HEK293 (cell line): Measurements from ENCODE around the gene SSC4D.

ENCODE experiments used
- CTCF ChIA-PET: fragments of 350-600 bp; formaldehyde crosslinking; extraction: SDS; loops from one replicate; lab custom pipeline; 2021; ENCODE audit warnings: antibody characterized with exemption; lab: Yijun Ruan, JAX
- POLR2A ChIA-PET: fragments of 300-600 bp; formaldehyde crosslinking; extraction: SDS; loops from one replicate; lab custom pipeline; 2020; ENCODE audit warnings: antibody characterized with exemption, inconsistent platforms; lab: Yijun Ruan, JAX
- H3K27ac ChIP-seq: fragments of 200-500 bp; sonication (Bioruptor generic); 2 replicates; pipeline ENCODE4 v1.5.1; 2014; ENCODE audit warnings: low read depth, low read length, control low read depth, inconsistent platforms; ENCODE audit errors: extremely low read depth
- H3K36me3 ChIP-seq, 2 experiments: fragments of 200-500 bp in 1 of 2; sonication (Bioruptor generic) in 1 of 2; 1 replicate in 1 of 2; 2 replicates in 1 of 2; pipeline ENCODE4 v1.5.1; 2014 to 2017; ENCODE audit warnings: inconsistent platforms in 2 of 2, low read length in 2 of 2; ENCODE audit not compliant: control insufficient read depth in 2 of 2, insufficient read depth in 1 of 2
- H3K4me1 ChIP-seq: fragments of 200-500 bp; sonication (Bioruptor generic); 2 replicates; pipeline ENCODE4 v1.5.1; 2014; ENCODE audit warnings: mild to moderate bottlenecking, low read length, inconsistent platforms; ENCODE audit not compliant: control insufficient read depth, insufficient read depth
- H3K4me3 ChIP-seq: 2 replicates; pipeline ENCODE4 v1.5.1; 2011; ENCODE audit warnings: low read depth, mild to moderate bottlenecking, control low read depth, low read length, moderate library complexity
- H3K9me3 ChIP-seq: fragments of 200-500 bp; sonication (Bioruptor generic); 2 replicates; pipeline ENCODE4 v1.5.1; 2014; ENCODE audit warnings: low read depth, low read length, inconsistent platforms; ENCODE audit not compliant: control insufficient read depth, insufficient read depth
- FEZF1 ChIP-seq: fragments of 450-650 bp; formaldehyde crosslinking; IDR thresholded peaks from 2 replicates; pipeline ENCODE4 v1.5.1; 2016; ENCODE audit warnings: missing biosample characterization, missing genetic modification characterization
- GLIS1 ChIP-seq: fragments of 450-650 bp; formaldehyde crosslinking; IDR thresholded peaks from 2 replicates; pipeline ENCODE4 v1.5.1; 2016; ENCODE audit warnings: missing biosample characterization, missing genetic modification characterization
- KLF16 ChIP-seq: fragments of 450-650 bp; formaldehyde crosslinking; IDR thresholded peaks from 2 replicates; pipeline ENCODE4 v1.5.1; 2017; ENCODE audit warnings: missing biosample characterization, missing genetic modification characterization
- MEIS1 ChIP-seq: sonication (generic); formaldehyde crosslinking; IDR thresholded peaks from 2 replicates; pipeline ENCODE4 v1.8.1; 2022; ENCODE audit warnings: missing genetic modification reagents, mild to moderate bottlenecking, borderline replicate concordance
- ZBTB21 ChIP-seq: fragments of 450-650 bp; formaldehyde crosslinking; IDR thresholded peaks from 2 replicates; pipeline ENCODE4 v1.5.1; 2017; ENCODE audit warnings: missing biosample characterization, missing genetic modification characterization
- ZFP3 ChIP-seq: fragments of 450-650 bp; formaldehyde crosslinking; IDR thresholded peaks from 2 replicates; pipeline ENCODE4 v1.5.1; 2016; ENCODE audit warnings: low read depth, missing biosample characterization, missing genetic modification characterization
- ZFP69B ChIP-seq: fragments of 450-650 bp; formaldehyde crosslinking; IDR thresholded peaks from 2 replicates; pipeline ENCODE4 v1.5.1; 2016; ENCODE audit warnings: missing biosample characterization, missing genetic modification characterization
- ZNF157 ChIP-seq: fragments of 450-650 bp; formaldehyde crosslinking; IDR thresholded peaks from 2 replicates; pipeline ENCODE4 v1.5.1; 2016; ENCODE audit warnings: missing biosample characterization, missing genetic modification characterization
- ZNF324 ChIP-seq: fragments of 450-650 bp; formaldehyde crosslinking; IDR thresholded peaks from 2 replicates; pipeline ENCODE4 v1.5.1; 2016; ENCODE audit warnings: missing biosample characterization, missing genetic modification characterization
- ZNF394 ChIP-seq: fragments of 450-650 bp; formaldehyde crosslinking; IDR thresholded peaks from 2 replicates; pipeline ENCODE4 v1.5.1; 2016; ENCODE audit warnings: missing biosample characterization, missing genetic modification characterization, mild to moderate bottlenecking, moderate library complexity, borderline replicate concordance
- ZNF416 ChIP-seq: fragments of 450-650 bp; formaldehyde crosslinking; IDR thresholded peaks from 2 replicates; pipeline ENCODE4 v1.5.1; 2016; ENCODE audit warnings: missing biosample characterization, missing genetic modification characterization
- ZNF423 ChIP-seq: fragments of 450-650 bp; formaldehyde crosslinking; IDR thresholded peaks from 2 replicates; pipeline ENCODE4 v1.5.1; 2016; ENCODE audit warnings: missing biosample characterization, missing genetic modification characterization
- ZNF426 ChIP-seq: fragments of 450-650 bp; formaldehyde crosslinking; IDR thresholded peaks from 2 replicates; pipeline ENCODE4 v1.5.1; 2017; ENCODE audit warnings: missing biosample characterization, missing genetic modification characterization, mild to moderate bottlenecking, inconsistent platforms, moderate library complexity
- ZNF544 ChIP-seq: fragments of 450-650 bp; formaldehyde crosslinking; IDR thresholded peaks from 2 replicates; pipeline ENCODE4 v1.5.0; 2017; ENCODE audit warnings: missing biosample characterization, missing genetic modification characterization
- ZNF701 ChIP-seq: fragments of 450-650 bp; formaldehyde crosslinking; IDR thresholded peaks from 2 replicates; pipeline ENCODE4 v1.5.1; 2016; ENCODE audit warnings: missing biosample characterization, missing genetic modification characterization
- TF ChIP-seq, protein P1 (sequence below): fragments of 450-650 bp; formaldehyde crosslinking; IDR thresholded peaks from 2 replicates; pipeline ENCODE4 v1.5.1; 2016; ENCODE audit warnings: missing biosample characterization, missing genetic modification characterization, low read depth
- TF ChIP-seq, protein P2 (sequence below): fragments of 450-650 bp; formaldehyde crosslinking; IDR thresholded peaks from 2 replicates; pipeline ENCODE4 v1.5.1; 2016; ENCODE audit warnings: missing biosample characterization, missing genetic modification characterization
- TF ChIP-seq, protein P3 (sequence below): fragments of 450-650 bp; formaldehyde crosslinking; IDR thresholded peaks from 2 replicates; pipeline ENCODE4 v1.5.1; 2016; ENCODE audit warnings: missing biosample characterization, missing genetic modification characterization
- TF ChIP-seq, protein P4 (sequence below): fragments of 450-650 bp; formaldehyde crosslinking; optimal IDR thresholded peaks from 2 replicates; pipeline ENCODE3; 2016; ENCODE audit warnings: missing biosample characterization, mild to moderate bottlenecking, missing genetic modification characterization
- TF ChIP-seq, protein P5 (sequence below): fragments of 450-650 bp; formaldehyde crosslinking; IDR thresholded peaks from 2 replicates; pipeline ENCODE4 v1.5.1; 2016; ENCODE audit warnings: missing biosample characterization, missing genetic modification characterization
- TF ChIP-seq, protein P6 (sequence below): fragments of 450-650 bp; formaldehyde crosslinking; IDR thresholded peaks from 2 replicates; pipeline ENCODE4 v1.5.1; 2016; ENCODE audit warnings: missing biosample characterization, missing genetic modification characterization

The SSC4D gene

DNA sequence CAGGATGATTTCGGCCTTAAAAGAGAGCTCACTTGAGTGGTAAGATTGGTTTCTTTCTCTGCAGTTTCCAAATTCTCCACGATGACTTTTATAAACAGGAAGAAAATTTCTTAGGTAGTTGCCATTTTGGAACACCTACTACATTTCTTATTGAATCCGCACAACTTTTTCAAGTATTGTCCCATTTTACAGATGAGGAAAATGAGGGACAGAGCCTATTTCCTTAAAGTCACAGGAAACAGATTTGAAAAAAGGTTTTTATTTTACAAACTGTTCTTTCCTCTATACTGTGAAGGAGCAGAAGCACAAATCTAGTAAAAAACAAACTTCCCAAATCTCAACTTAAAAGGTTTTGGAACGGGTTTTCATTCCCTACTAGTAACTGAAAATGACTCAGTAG is 53.4 kb downstream of the SSC4D start:
- CTCF ChIA-PET: interaction anchor here (0.7 kb wide), 2 partner anchors 91 to 158 kb away, joined by 3 read pairs; no protein-coding TSS in a partner anchor
- H3K9me3 ChIP-seq: no peaks in the 10 kb centered on the region
- POLR2A ChIA-PET: interaction anchor here (1.1 kb wide), 1 partner anchor 38 kb away, joined by 3 read pairs; no protein-coding TSS in a partner anchor
- H3K36me3 ChIP-seq: peaks cover 0 to 28% of the 10 kb centered on the region in 2 experiments
- no peak overlapping the region for H3K27ac ChIP-seq
- H3K4me1 ChIP-seq: peaks cover 3% of the 10 kb centered on the region; the same call in 1 of the 2 replicates
- no peak overlapping the region for H3K4me3 ChIP-seq
- no peak for TF ChIP-seq ZNF426 (tag by site-specific recombination)
- TF ChIP-seq, protein P1, sequence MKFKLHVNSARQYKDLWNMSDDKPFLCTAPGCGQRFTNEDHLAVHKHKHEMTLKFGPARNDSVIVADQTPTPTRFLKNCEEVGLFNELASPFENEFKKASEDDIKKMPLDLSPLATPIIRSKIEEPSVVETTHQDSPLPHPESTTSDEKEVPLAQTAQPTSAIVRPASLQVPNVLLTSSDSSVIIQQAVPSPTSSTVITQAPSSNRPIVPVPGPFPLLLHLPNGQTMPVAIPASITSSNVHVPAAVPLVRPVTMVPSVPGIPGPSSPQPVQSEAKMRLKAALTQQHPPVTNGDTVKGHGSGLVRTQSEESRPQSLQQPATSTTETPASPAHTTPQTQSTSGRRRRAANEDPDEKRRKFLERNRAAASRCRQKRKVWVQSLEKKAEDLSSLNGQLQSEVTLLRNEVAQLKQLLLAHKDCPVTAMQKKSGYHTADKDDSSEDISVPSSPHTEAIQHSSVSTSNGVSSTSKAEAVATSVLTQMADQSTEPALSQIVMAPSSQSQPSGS (tag by site-specific recombination): no peak
- no peak for TF ChIP-seq KLF16
- TF ChIP-seq, protein P2, sequence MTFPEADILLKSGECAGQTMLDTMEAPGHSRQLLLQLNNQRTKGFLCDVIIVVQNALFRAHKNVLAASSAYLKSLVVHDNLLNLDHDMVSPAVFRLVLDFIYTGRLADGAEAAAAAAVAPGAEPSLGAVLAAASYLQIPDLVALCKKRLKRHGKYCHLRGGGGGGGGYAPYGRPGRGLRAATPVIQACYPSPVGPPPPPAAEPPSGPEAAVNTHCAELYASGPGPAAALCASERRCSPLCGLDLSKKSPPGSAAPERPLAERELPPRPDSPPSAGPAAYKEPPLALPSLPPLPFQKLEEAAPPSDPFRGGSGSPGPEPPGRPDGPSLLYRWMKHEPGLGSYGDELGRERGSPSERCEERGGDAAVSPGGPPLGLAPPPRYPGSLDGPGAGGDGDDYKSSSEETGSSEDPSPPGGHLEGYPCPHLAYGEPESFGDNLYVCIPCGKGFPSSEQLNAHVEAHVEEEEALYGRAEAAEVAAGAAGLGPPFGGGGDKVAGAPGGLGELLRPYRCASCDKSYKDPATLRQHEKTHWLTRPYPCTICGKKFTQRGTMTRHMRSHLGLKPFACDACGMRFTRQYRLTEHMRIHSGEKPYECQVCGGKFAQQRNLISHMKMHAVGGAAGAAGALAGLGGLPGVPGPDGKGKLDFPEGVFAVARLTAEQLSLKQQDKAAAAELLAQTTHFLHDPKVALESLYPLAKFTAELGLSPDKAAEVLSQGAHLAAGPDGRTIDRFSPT: no peak
- TF ChIP-seq, protein P3, sequence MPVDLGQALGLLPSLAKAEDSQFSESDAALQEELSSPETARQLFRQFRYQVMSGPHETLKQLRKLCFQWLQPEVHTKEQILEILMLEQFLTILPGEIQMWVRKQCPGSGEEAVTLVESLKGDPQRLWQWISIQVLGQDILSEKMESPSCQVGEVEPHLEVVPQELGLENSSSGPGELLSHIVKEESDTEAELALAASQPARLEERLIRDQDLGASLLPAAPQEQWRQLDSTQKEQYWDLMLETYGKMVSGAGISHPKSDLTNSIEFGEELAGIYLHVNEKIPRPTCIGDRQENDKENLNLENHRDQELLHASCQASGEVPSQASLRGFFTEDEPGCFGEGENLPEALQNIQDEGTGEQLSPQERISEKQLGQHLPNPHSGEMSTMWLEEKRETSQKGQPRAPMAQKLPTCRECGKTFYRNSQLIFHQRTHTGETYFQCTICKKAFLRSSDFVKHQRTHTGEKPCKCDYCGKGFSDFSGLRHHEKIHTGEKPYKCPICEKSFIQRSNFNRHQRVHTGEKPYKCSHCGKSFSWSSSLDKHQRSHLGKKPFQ (tag by site-specific recombination): no peak

DNA sequence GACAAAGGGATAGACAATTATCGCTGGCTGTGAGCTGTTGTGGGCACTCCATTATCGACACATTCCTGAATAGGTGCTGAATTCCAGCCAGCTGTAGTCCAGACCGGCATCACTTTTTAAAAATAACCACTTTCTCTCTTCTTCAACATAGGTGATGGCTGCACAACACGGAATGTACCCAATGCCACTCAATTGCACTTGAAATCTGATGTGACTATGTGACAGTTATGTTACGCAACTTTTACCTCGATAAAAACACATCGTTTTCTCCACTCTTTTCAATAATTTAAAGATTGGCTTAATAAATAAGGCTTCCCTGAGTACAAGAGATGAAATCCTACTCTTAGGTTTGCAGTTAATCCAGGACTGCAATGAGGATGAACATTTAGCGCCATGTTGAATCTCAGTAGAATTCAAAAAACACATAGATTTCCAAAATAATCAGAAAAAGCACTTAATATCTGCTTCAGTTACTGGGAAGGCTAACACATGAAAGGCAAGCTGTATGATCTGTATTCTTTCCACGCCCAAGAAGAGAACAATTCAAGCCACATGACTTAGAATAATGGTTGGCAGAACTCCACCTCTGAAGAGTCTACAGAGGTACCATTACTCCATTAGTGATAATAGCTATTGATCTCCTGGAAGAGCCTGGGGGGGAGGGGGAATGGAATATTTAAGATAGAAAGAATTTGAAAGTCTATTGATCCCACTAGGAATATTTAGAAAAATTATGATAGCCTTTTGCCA is 54.3 kb downstream of the SSC4D start:
- no peak for TF ChIP-seq ZNF701
- H3K27ac ChIP-seq: no peak overlapping the region
- peaks cover 0 to 35% of the 10 kb centered on the region in 2 experiments for H3K36me3 ChIP-seq
- peaks cover 3% of the 10 kb centered on the region; the same call in 1 of the 2 replicates for H3K4me1 ChIP-seq
- H3K9me3 ChIP-seq: no peaks in the 10 kb centered on the region
- CTCF ChIA-PET: interaction anchor here (0.7 to 1.2 kb wide), 2 partner anchors 41 to 177 kb away, joined by 3 read pairs; no protein-coding TSS in a partner anchor
- H3K4me3 ChIP-seq: no peak overlapping the region
- POLR2A ChIA-PET: no interaction called here

DNA sequence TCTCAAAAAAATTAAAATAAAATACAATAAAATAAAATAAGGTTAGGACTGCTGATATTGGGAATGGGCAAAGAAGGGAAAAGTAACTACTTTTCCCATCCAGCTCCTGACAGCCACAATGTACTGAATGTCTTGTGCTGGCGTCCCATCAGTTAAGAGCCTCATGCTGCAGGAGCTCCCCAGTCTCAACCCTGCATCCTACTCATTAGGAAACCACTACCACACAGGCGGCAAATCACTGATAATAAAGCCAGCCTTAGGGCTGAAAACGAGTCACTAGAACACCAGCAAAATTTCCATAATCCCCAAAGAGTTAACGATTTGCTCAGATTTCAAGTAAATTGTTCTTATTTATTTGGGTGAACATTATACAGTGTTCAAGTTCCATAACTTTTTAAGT is 55.0 kb downstream of the SSC4D start:
- Histone ChIP-seq H3K9me3 (no peaks in the 10 kb centered on the region), H3K36me3 (peaks cover 4 to 42% of the 10 kb centered on the region in 2 experiments), H3K4me1 (no peaks in the 10 kb centered on the region), H3K4me3 (no peak overlapping the region), H3K27ac (no peak overlapping the region)
- ChIA-PET CTCF (interaction anchor here (1.2 kb wide), 1 partner anchor 177 kb away, joined by 3 read pairs; no protein-coding TSS in a partner anchor), POLR2A (no interaction called here)
- TF ChIP-seq ZNF416 (tag by site-specific recombination) (no peak), ZNF423 (tag by site-specific recombination) (no peak), GLIS1 (tag by site-specific recombination) (no peak), ZNF426 (tag by site-specific recombination) (no peak), ZNF157 (no peak), ZNF544 (tag by site-specific recombination) (no peak), ZFP69B (no peak), ZFP3 (tag by site-specific recombination) (no peak), MEIS1 (no peak), ZNF324 (no peak), FEZF1 (tag by site-specific recombination) (no peak), ZNF394 (tag by site-specific recombination) (no peak), ZBTB21 (no peak)
- TF ChIP-seq, protein P4, sequence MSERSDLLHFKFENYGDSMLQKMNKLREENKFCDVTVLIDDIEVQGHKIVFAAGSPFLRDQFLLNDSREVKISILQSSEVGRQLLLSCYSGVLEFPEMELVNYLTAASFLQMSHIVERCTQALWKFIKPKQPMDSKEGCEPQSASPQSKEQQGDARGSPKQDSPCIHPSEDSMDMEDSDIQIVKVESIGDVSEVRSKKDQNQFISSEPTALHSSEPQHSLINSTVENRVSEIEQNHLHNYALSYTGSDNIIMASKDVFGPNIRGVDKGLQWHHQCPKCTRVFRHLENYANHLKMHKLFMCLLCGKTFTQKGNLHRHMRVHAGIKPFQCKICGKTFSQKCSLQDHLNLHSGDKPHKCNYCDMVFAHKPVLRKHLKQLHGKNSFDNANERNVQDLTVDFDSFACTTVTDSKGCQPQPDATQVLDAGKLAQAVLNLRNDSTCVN (tag by site-specific recombination): no peak
- TF ChIP-seq, protein P5, sequence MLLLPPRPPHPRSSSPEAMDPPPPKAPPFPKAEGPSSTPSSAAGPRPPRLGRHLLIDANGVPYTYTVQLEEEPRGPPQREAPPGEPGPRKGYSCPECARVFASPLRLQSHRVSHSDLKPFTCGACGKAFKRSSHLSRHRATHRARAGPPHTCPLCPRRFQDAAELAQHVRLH (tag by site-specific recombination): no peak
- TF ChIP-seq, protein P6, sequence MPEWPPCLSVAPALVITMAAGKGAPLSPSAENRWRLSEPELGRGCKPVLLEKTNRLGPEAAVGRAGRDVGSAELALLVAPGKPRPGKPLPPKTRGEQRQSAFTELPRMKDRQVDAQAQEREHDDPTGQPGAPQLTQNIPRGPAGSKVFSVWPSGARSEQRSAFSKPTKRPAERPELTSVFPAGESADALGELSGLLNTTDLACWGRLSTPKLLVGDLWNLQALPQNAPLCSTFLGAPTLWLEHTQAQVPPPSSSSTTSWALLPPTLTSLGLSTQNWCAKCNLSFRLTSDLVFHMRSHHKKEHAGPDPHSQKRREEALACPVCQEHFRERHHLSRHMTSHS (tag by site-specific recombination): no peak
